GM18526 (cell line): Measurements from ENCODE around the gene CASKIN1.

Source experiments
- POLR2A ChIP-seq: IDR thresholded peaks from 3 replicates; pipeline ENCODE4 v1.6.1; 2011; ENCODE audit not compliant: insufficient read length; ENCODE audit errors: extremely low read depth

Gene CASKIN1

DNA sequence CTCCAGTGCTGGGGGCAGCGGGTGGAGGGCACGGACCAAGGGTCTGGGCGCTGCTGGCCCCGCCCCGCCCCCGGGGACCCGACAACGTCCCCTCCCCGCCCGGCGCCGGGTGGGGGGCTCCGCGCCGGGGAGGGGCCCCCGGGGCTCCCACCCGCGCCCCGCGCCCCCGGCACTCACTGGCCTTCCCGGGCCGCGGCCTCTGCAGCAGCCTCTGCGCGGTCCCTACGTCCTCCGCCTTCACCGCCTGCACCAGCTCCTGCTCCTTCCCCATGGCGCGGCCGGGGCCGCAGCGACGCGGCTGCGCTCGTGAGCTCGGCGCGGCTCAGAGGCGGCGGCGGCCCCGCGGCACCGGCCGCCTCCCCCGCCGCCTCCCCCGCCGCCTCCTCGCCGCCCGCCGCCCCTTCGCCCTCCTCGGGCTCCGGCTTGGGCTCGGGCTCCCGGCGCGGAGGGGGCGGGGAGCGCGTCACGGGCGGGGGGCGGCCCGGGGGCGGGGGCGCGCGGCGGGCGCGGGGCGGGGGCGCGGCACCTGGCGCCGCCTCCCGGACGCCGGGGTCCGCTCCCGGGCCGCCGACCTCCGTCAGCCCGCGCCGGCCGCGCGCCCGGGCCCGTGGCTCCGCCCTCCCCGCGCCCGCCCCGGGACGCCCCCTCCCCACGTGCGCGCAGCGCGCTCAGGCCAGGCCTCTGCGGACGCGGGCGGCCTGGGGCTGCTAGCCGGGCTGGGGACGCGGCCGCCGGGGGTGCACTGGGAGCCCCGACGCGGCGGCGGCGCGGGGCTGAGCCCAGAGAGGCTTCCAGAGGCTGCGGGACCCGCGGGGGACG, at the start of gene CASKIN1:
Gene CASKIN1, minus strand, starts transcription at position 444 of the 819 bp plus-strand sequence. Its CDS starts 173 bp downstream, at position 271.
- no peak for TF ChIP-seq POLR2A

DNA sequence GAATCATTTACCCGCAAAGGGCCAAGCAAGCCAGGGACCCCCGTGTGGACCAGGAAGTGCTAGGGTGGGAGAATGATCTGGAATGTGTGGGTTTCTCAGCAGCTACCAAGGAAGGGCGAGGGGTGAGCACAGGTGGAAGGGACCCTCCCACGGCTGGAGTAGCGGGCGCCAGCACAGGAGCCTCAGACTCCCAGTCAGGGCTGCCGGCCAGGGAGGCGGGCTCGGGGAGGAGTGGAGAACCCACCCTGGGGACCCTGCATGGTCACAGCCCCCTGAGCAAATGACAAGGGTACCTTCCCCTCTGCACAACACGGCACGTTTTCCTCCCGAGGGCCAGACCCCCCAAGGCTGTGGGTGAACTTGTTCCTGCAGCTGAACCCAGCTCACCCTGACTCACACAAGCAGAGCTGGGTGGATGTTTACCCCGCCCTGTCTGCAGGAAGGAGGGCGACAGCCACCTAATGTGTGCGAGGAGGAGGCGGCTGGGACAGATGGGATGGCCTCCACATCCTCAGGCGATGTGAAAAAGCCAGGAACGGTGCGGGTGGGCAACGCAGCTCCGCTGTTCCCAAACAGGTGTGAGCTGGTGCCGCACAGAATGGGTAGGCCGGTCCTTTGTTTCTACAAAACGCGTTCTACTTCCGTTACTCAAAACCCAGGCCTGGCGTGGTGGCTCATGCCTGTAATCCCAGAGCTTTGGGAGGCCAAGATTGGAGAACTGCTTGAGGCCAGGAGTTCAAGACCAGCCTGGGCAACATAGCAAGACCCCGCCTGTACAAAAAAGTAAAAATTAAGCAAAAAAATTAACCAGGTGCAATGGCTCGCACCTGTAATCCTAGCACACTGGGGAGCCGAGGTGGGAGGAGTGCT, 48.8 kb upstream of the CASKIN1 start:
- no peak for TF ChIP-seq POLR2A

GRCh38 chr16:2244301-2244700, 47.9 kb upstream of the CASKIN1 start:
- TF ChIP-seq POLR2A = no peak

DNA sequence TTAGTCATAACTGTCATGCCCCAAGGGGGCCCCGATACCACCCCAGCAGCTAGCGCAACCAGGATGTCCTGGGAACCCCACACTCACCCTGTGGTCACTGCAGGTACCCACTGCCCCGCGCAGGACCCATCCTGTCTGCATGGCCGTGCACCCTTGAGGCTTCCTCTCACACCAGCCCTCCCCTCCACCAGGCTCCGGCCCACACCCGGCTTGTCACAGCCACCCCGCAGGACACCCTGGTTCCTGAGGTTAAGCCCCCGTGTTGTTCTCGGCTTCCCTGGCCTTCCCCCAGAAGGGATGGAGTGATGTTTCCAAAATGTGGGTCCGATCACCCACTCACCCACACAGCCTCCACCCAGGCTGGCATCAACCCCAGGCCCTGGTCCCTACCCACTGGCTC, 47.4 kb upstream of the CASKIN1 start:
- TF ChIP-seq POLR2A = no peak

GRCh38 chr16:2243031-2243528, 46.7 kb upstream of the CASKIN1 start:
- TF ChIP-seq POLR2A = no peak

GRCh38 chr16:2242598-2242997, 46.2 kb upstream of the CASKIN1 start:
- no peak for TF ChIP-seq POLR2A

DNA sequence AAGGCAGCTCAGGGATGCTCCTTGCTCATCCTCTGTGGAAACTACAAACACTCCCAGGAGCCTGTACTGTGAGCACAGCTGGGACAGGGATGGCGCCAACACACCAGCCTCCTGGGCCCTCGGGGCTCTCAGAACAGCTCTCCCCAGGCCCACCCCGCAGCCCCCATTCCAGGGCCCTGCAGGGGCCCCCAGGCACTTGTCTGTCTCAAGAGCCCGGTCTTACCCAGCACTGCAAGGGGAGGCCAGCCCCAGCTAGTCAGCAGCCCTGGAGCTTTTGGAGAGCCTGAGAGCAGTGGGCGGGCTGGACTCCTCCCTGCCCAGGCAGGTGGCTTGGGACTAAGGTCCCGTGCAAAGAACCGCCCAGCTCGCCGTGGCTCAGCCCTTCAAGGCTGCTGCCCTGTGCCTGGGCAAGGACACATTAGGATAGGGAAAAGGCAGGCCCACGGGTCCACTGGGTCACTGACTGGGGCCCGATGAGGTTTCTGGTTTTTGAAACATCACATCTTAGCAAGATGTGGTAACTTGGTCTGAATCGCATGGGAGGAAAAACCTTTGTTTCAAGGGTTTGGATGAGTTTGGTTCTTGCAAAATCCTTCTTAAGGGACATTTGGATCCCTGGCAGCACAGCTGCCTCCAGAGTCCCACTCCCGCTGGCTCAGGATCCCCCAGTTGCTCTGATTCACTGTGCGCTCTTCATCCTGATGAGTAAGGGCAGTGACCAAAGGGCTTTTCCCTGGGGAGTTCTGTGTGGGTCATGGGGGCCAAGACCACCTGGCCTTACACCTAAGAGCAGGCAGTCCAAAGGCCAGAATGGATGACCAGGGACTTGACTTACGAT, 42.7 kb upstream of the CASKIN1 start:
- TF ChIP-seq POLR2A = no peak

DNA sequence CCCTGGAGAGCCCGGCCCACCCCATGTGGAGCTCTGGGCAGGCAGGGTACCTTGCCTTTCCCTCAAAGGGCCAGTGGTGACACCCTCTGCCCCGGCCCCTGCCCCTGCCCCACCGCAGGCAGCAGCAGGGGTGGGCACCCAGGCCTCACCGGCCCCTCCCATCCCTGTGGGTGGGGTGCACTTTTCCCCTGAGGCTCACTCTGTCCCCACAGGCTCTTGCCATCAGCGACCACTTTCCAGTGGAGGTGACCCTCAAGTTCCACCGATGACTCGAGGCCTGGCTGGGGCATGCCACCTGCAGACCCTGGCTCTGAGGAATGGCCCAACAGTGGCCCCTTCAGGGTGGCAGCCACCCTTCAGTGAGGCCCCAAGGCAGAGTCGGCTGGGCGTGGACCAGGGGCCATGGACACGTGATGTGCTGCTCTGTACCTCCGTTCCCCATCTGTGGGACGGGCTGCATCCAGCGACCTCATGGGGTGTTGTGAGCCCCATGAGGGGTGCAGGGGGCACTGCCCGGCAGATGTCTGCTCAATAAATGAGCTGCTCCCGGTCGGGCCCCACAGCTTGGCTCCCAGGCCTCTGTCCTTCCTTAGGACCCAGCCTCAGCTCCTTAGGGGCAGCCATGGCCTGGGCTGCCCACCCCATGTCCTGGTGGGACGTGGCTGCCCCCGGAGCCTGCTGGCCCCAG, 41.9 kb upstream of the CASKIN1 start:
- TF ChIP-seq POLR2A = no peak

- no peak for TF ChIP-seq POLR2A
Observed at GRCh38 chr16:2237493-2238149, 41.2 kb upstream of the CASKIN1 start.

- no peak for TF ChIP-seq POLR2A
Observed at GRCh38 chr16:2237102-2237482, 40.7 kb upstream of the CASKIN1 start.

DNA sequence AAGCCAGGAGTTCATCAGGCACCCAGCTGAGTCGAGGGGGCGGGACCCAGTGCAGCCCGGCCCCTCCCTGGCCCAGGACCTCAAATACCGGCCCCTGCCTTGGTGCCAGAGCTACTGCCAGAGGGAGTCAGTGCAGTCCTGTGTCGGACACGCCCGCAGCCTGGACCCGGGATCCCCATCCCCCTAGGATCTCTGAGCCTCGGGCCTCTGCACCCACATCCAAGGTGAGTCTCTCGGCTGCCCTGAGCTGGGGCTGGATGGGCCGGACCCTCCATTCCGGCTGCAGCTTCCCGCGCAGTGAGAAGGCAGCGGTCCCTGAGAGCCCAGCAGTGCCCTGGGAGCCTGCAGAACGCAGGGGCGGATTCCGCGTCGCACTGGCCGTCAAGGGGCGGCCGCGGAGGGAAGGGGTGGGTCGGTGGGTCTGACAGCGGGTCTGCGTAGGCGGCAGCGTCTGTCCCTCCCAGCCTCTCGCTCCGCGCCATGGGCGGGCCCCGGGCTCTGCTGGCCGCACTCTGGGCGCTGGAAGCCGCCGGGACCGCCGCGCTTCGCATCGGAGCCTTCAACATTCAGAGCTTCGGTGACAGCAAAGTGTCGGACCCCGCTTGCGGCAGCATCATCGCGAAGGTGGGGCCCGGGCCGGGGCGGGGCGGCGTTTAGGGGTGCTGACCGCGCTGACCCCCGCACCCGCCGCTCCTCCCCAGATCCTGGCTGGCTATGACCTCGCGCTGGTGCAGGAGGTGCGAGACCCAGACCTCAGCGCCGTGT, 40.1 kb upstream of the CASKIN1 start, which contains the start of gene DNASE1L2:
Gene DNASE1L2, plus strand, starts transcription at position 108 of the 765 bp plus-strand sequence. Its CDS starts 373 bp downstream, at position 481.
- TF ChIP-seq POLR2A = no peak

DNA sequence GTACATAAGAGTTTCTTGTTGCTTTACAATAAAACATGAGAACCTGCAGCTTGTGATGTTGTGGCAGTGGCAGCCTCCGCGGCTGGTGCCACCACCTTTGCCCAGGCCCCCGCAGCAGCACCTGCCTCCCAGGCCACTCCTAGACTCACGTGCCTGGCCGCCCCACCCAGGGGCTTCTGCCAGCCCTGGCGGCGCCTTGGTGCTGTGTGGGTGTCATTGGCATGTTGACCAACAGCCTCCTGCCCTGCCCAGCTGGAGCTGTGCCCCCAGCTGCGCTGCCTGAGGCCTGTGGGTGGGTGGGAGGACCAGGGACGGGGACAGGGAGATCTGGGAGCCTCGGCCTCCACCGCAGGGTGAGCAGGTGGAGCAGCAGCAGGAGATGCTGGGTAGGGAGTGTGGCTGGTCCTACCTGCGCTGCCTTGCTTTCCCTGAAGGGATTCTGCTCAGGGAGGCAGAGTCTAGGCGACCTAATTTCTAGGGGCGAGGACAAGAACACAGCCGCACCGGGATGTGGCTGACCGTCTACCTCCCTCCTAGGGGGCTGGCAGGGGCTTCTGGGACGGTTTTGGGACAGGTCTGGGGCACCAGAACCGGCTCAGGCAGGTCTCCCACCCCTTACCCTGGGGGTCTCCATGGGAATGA, 39.4 kb upstream of the CASKIN1 start:
- TF ChIP-seq POLR2A = no peak

DNA sequence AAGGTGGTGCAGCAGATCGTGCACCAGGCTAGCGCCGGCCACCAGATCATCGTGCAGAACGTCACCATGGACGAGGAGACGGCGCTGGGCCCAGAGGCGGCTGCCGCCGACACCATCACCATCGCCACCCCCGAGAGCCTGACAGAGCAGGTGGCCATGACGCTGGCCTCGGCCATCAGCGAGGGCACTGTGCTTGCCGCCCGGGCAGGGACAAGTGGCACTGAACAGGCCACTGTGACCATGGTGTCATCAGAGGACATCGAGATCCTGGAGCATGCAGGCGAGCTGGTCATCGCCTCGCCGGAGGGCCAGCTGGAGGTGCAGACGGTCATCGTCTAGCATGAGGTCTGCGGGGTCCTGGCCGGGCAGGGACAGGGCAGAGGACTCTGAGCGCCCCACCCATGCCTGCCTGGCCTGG, 38.8 kb upstream of the CASKIN1 start:
- no peak for TF ChIP-seq POLR2A
